GM19372 (cell line): ENCODE data around the gene ICAM4.
A peak's percentile ranks its signal among the peaks of the same experiment; 100 is the strongest.
"Not testable (repeated sequence)": the region's sequence is repeated elsewhere in the genome, so short reads cannot be mapped to it uniquely, and the experiment has no call there.

Experiments
- ATAC-seq: cut with Tn5 transposase; IDR thresholded peaks from one replicate; pipeline ENCODE4 v1.9.1; 2021; ENCODE audit warnings: mild to moderate bottlenecking, low read depth, moderate library complexity; ENCODE audit not compliant: unreplicated experiment

The ICAM4 gene

GRCh38 chr19:10266706-10267105, 20.0 kb upstream of the ICAM4 start:
- no peak for ATAC-seq

- ATAC-seq: no peak
Observed at GRCh38 chr19:10268071-10268470, 18.7 kb upstream of the ICAM4 start.

- ATAC-seq: no peak
Observed at GRCh38 chr19:10269333-10270179, 17.2 kb upstream of the ICAM4 start.

DNA sequence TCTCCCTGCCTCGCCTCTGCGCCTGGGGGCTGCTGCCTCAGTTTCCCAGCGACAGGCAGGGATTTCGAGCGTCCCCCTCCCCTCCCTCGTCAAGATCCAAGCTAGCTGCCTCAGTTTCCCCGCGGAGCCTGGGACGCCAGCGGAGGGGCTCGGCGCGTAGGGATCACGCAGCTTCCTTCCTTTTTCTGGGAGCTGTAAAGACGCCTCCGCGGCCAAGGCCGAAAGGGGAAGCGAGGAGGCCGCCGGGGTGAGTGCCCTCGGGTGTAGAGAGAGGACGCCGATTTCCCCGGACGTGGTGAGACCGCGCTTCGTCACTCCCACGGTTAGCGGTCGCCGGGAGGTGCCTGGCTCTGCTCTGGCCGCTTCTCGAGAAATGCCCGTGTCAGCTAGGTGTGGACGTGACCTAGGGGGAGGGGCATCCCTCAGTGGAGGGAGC, 16.6 kb upstream of the ICAM4 start:
- no peak for ATAC-seq

DNA sequence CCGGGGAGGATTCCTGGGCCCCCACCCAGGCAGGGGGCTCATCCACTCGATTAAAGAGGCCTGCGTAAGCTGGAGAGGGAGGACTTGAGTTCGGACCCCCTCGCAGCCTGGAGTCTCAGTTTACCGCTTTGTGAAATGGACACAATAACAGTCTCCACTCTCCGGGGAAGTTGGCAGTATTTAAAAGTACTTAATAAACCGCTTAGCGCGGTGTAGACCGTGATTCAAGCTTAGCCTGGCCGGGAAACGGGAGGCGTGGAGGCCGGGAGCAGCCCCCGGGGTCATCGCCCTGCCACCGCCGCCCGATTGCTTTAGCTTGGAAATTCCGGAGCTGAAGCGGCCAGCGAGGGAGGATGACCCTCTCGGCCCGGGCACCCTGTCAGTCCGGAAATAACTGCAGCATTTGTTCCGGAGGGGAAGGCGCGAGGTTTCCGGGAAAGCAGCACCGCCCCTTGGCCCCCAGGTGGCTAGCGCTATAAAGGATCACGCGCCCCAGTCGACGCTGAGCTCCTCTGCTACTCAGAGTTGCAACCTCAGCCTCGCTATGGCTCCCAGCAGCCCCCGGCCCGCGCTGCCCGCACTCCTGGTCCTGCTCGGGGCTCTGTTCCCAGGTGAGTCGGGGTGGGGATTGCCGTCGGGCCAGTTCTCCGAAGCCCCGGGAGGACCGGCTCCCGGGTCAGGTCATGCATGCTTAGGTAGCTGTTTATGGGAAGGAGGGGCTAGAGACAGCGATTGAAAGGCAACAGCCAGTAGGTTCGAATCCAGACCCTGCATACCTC, 15.9 kb upstream of the ICAM4 start, which contains the start of gene ICAM1:
ICAM1 (plus strand) TSS at position 505 of the 779 bp plus-strand sequence; CDS start at position 545, 40 bp downstream.
- ATAC-seq: peak; percentile 45

DNA sequence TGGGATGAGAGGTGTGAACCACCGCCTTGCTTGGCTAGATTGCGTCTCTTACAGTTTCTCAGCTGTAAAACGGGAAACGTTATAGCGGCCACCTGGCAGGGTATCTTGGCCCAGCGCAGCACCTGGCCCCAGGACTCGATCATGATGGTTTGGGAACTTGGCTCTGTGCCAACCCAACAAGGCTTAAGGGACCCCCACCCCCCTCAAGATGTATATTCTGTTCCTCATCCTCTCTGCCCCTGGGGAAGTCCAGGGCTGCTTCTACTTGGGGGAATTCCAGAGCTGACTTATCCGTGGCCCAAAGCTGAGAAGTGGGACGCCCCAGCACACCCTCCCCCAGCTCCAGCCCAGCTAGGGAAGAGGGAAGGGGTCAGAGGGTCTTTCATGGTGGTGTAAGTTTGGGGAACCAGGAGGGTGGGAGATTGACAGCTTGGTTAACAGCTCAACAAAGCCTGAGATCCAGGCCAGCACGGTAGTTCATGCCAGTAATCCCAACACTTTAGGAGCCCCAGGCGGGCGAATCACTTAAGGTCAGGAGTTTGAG, 15.1 kb upstream of the ICAM4 start:
- ATAC-seq: no peak

GRCh38 chr19:10274589-10274988, 12.2 kb upstream of the ICAM4 start:
- ATAC-seq: no peak

GRCh38 chr19:10277795-10278589, 8.8 kb upstream of the ICAM4 start:
- no peak for ATAC-seq

DNA sequence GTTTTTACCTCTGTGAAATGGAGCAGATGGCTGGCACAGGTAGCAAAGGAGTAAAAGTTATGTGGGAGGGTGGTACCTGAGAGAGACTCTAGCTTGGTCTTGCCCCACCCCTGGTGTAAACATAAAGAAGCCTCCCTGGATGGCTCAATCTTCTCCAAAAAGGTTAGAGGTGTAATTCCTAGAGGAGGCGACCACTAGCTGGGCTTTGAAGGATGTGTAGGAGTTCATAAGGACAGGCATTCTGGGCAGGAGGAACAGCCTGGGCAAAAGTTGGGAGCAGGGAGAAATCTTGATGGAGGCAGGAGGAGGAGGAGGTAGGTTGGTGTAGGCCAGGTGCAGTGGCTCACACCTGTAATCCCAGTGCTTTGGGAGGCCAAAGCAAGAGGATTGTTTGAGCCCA, 7.8 kb upstream of the ICAM4 start:
- ATAC-seq: no peak

DNA sequence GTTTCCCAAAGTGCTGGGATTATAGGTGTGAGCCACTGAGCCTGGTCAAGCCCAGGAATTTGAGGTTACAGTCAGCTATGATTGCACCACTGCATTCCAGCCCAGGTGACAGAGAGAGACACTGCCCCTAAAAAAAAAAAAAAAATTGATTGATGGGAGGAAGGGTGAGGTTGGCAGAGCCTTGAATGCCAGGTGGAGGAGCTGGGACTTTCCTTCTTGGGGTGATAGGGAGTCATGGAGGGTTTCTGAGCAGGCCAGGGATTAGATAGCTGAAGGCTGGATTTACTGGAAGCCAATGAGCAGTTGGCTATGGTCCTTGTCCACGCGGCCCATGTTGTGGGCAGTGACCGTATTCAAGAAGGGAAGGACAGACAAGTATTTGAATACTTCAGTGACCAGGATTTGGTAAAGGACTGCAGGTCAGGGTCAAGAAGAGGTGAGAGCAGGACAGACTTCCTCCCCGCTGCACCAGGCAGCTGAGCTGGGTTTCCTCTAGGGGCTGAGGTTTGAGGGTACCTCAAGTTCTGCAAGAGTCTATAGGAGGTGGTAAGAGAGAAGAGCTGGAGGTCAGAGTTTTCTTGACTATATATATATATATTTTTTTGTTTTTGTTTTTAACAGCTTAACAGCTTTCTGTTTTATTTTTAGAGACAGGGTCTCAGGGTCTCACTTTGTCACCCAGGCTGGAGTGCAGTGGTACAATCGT, 6.9 kb upstream of the ICAM4 start:
- ATAC-seq: no peak

- ATAC-seq: not testable (repeated sequence)
Observed at GRCh38 chr19:10282043-10282442, 4.7 kb upstream of the ICAM4 start.

DNA sequence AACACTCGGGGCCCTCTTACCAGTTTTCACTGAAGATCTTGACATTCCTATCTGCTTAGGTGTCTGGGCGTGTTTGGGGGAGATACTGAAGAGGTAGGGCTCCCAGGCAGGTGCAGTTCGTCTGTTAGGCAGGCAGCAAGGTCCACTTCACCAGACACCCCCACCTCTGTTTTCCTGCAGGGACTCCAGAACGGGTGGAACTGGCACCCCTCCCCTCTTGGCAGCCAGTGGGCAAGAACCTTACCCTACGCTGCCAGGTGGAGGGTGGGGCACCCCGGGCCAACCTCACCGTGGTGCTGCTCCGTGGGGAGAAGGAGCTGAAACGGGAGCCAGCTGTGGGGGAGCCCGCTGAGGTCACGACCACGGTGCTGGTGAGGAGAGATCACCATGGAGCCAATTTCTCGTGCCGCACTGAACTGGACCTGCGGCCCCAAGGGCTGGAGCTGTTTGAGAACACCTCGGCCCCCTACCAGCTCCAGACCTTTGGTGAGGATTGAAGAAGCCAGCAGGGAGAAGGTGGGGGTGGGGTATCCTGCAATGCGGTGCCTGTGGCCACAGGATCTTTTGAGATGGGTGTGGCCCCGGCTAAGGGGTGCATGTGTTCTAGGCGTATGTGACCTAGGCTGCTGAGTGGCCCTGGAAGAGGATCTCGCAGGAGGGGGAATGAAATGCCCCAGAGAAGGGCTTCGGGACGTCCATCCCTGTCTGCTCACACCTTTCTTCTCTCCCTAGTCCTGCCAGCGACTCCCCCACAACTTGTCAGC, 3.3 kb upstream of the ICAM4 start:
- no peak for ATAC-seq

- no peak for ATAC-seq
Observed at GRCh38 chr19:10284065-10284959, 2.4 kb upstream of the ICAM4 start.

- ATAC-seq: no peak
Observed at GRCh38 chr19:10284960-10285278, 1.8 kb upstream of the ICAM4 start.

DNA sequence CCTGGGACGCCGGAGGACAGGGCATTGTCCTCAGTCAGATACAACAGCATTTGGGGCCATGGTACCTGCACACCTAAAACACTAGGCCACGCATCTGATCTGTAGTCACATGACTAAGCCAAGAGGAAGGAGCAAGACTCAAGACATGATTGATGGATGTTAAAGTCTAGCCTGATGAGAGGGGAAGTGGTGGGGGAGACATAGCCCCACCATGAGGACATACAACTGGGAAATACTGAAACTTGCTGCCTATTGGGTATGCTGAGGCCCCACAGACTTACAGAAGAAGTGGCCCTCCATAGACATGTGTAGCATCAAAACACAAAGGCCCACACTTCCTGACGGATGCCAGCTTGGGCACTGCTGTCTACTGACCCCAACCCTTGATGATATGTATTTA, 1.4 kb upstream of the ICAM4 start:
- no peak for ATAC-seq

- ATAC-seq: no peak
Observed at GRCh38 chr19:10288662-10289166, 2.0 kb downstream of the ICAM4 start.

- no peak for ATAC-seq
Observed at GRCh38 chr19:10289167-10289835, 2.5 kb downstream of the ICAM4 start.
